RPMI7951 (cell line): ENCODE results near the gene MGAT5. TPM values are rescaled to one million over a fixed set of nuclear protein-coding genes. Genes with fewer than 3 reads are reported as not detected.

ENCODE experiments used
- DNase-seq: peaks from one replicate; pipeline ENCODE4 v3.0.0-alpha.2; 2012; ENCODE audit warnings: low read depth
- total RNA-seq: library from RNA; depleted of rRNA; stranded (reverse); fragments of >200 nt; shearing (Covaris generic); gene quantifications from 2 replicates; pipeline ENCODE4 v1.2.3, GENCODE V29; 2014

Gene MGAT5
- total RNA-seq, 1 experiment from 2014 or later, result 23.9 TPM

DNA sequence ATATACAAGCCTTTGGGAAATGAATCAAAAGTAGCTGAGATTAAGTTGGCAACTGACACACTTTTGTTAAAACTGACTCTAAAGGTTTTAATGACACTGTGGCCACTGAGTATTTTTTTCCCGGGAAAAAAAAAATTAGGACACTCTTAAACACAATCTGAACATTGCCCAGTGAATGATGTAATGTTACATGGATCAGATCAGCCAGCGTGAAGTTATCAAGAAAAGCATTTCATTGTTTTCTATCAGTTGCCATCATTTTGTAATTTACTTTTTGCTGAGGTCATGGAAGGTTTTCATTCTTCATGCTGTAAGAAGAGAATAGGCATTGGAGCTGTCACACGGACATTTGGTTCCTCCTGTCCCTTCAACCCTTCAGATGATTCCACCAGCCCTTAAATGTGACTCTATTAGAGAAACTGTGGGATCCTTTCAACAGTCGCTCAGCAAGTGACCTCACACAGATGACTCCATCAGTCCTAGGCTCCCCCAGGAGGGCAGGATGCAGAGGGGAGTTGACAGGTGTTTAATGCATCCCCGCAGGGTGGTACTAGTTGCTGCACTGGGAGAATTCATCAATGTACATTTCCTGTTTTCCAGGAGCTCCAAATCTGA lies 164.2 kb downstream of the MGAT5 start:
- DNase-seq, result no peak

- no peak for DNase-seq
Observed at GRCh38 chr2:134420259-134420658, 166.4 kb downstream of the MGAT5 start.

GRCh38 chr2:134420920-134421319 lies 167.0 kb downstream of the MGAT5 start:
- DNase-seq, result no peak

DNA sequence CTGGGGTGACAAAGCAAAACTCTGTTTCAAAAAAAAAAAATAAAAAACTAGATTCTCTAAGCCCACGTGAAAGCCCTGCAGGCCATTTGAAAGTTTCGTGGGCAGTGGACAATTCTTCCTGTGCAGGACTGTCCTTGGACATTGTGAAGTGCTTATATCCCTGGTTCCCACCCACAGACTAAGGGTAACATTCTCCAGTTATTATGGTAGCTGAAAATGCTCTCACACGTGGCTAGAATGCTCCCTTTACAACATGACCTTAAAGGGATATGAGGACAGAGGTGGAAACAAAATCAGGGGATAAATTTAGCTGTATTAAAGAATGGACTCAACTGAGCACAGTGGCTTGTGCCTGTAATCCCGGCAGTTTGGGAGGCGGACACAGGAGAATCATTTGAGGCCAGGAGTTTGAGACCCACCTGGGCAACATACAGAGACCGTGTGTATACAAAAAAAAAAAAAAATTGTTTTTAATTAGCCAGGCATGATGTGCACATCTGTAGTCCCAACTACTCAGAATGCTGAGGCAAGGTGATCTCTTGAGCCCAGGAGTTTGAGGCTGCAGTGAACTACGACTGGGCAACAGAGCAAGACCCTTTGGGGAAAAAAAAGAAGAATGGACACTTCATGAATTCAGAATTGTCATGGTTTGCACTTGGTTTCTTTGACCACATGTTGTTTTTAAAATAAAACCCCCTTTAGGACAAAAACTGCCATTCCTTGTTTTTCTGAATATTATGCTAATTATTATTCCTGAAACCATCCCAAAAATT lies 167.9 kb downstream of the MGAT5 start:
- DNase-seq, result peak; percentile 61

- DNase-seq, result peak; percentile 67
Observed at GRCh38 chr2:134425724-134426496, 172.0 kb downstream of the MGAT5 start.

DNA sequence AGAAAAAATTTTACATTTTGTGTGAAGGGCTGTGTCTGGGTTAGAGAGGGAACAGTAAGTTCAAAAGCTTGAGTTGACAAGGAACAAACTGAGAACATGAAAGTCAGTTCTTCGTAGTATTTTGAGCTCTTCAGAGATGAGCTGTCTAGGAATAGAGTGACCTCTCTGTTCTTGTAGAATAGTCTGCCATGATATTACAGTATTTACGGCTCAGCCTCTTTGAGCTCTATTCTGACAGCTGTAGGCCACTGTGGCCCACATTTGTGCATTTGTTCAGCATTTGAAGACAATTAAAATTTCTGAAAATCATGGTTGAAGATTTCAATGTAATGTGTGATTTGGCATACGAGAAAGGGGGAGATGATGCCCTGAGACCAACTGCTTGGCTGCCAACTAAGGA lies 172.8 kb downstream of the MGAT5 start:
- no peak for DNase-seq

DNA sequence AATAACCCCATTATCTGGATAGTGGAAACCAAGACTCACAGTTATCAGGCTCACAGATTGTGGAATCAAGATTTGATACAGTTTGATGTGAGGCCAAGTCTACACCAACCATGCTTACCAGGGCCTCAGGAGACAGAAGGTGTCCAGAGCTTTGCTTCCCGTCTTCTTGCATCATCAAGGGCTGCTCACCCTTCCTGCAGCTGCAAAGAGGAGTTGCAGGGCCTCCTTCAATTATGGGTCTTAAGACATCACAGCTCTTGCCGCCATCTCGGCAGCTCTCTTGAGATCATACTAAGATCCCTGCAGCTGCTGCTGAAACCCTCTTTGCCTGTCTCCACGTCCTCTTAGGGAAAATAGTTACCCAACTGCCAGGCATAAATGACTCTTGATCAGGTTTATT lies 176.0 kb downstream of the MGAT5 start:
- no peak for DNase-seq

- peak; percentile 54 for DNase-seq
Observed at GRCh38 chr2:134431838-134432434, 178.1 kb downstream of the MGAT5 start.

- no peak for DNase-seq
Observed at GRCh38 chr2:134432435-134432883, 178.6 kb downstream of the MGAT5 start.

- no peak for DNase-seq
Observed at GRCh38 chr2:134433469-134433868, 179.6 kb downstream of the MGAT5 start.

DNA sequence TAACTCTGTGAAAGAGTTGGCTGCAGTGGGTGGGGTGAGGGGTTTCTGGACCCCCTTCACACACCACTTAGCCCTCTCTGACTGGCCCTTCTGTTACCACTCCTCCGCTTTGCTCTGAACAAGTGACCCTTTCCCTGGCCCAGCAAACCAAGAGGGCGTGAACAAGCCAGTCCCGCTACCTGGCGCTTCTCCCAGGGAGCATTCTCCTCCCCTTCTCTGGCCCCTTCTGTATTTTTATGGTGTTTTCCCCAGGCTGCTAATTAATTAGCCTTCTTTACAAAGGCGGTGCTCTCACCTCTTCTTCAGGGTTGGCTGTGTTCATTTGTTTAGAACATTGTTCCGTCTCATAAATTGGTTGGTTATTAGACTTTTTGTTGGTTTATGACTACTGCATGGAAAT lies 180.1 kb downstream of the MGAT5 start:
- no peak for DNase-seq

GRCh38 chr2:134435505-134435904 lies 181.6 kb downstream of the MGAT5 start:
- no peak for DNase-seq

GRCh38 chr2:134435936-134436335 lies 182.1 kb downstream of the MGAT5 start:
- DNase-seq, result no peak

GRCh38 chr2:134436706-134437105 lies 182.8 kb downstream of the MGAT5 start:
- DNase-seq, result no peak

DNA sequence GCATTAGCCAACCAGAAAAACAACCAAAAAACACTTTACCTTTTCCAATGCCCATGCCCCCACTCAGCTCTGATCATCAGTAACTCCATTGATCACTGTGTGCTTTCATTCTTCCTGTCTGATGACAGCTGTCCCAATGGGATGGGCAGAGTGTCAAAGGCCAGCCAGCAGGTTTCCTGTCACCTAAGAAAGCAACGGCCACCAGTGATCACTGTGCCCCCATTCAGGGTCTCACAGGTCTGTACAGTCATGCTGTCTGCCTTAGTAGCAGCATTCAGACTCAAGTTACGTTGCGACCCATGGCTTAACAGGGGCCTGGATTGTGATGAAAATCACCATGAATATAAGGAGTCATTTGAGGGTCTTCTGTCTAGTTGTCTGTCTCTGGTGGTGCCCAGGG lies 184.5 kb downstream of the MGAT5 start:
- no peak for DNase-seq

GRCh38 chr2:134440336-134440909 lies 186.6 kb downstream of the MGAT5 start:
- DNase-seq, result no peak

DNA sequence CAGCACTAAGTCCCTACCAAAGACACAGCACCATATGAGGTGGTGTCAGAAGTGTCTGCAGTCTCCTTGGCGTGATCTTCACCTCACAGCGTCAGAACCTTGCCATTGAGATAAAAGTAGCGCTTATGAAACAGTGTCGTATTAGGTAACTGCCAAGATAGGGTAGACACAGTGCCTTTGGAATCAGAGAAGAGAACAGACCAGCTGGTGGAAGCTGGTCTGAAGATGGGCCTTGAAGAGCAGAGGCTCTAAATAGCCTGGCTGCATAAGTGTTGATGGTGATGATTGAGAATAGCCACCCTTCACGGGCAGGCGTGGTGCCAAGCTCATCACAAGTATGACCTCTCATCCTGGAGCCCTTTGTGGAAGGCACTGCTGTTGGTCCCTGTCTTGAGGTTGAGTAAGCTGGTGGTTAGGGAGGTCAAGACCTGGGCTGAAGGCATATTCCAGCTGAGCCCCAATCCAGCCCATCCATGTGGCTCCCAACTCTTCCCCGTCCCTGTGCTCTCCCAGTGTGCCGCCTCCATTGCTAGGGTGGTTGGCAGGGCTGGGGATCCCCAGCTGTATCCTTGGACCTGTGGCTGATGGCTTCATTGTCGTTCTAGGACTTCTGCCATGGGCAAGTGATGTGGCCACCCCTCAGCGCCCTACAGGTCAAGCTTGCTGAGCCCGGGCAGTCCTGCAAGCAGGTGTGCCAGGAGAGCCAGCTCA lies 187.4 kb downstream of the MGAT5 start:
- no peak for DNase-seq

DNA sequence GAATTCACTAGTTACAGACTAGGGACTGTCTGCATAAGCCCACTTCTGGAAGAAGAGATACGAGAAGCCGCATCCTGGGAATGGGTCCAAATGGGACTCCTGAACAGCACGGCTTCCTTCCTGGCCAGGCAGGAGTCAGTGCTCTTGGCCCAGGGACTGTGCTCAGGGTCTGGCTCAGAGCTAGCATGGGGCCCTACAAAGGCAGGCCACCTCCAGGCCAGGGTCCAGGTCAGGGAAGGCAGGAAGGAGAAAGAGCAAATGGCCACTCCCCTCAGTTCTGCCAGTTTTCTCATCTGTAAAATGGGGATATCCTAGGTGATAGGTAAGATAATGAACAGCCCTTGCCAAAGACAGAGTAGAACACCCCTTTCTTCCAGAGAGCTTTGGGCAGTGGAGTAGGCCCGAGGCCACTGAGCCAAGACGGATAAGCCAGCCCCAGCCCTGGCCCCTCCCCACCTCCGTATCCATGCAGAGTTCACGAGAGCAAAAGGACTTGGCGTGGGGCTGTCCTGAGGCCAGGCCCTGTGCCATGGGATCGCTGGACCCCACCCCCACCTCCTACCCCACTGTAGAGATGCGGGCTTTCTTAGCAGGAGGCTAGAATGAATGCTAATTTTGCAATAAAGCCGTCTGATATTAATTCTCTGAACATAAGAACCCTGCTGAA lies 190.1 kb downstream of the MGAT5 start:
- no peak for DNase-seq

DNA sequence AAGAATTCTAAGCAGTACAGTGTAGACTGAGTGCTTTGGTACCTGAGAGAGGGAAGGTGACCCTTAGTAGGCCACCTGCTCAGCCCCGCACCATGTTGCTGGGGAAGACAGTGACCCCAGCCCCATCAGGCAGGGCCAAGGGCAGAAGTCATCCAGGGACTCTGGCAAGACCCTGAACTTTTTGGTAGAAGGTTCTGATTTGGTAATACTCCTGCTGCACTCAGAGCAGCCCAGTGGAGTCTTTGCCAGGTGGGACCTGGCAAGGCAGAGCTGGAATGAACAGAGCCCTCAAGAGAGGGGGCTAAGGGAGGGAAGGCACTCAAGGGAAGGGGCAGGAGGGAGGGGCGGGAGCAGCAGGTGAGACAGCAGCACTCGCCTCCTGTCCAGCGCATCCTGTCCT lies 191.2 kb downstream of the MGAT5 start:
- no peak for DNase-seq

DNA sequence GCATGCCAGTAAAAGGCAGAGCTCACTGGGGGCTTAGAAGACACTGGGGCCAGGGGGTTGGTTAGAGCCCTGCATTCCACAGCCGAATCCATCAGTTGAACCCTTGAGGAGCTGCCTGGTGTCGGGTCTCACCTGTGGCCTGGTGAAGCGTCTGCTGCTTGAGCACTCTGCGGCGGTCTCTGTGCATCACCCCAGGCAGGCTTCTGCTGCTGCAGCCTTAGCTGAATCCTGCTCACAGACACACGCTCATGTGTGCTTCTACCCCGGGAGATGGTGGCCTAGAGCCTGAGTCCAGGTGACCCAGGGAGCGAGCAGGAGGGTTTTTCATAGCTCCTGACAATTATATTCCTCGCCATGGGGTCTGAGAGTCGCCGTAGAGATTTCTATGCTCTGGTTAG lies 192.1 kb downstream of the MGAT5 start:
- DNase-seq, result no peak
